ENCODE measurements around the gene FOXE3.

Gene FOXE3

DNA sequence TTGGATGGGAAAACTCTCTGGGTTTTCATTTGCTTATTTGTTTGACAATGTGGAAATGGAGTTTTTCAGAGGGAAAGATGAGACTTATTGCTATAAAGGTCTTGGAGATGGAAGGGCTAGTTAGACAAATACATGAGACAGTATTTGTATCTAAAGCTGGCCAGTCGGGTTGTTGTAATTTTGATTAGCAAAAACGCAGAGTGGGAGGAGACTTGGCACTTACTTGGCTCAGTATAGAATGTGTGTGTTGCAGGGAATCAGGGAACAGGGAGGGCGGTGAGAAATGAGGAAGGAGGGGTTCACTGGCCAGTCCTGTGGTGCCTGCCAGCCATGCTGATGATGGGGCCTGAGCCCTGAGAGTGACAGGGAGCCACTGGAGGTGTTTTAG is 6.0 kb upstream of the FOXE3 start:
- POLR2A ChIA-PET = no interaction called here
- no peak for TF ChIP-seq FOXK2 (IDR thresholded peaks at IDR 0.05)
- TF ChIP-seq, protein P1, sequence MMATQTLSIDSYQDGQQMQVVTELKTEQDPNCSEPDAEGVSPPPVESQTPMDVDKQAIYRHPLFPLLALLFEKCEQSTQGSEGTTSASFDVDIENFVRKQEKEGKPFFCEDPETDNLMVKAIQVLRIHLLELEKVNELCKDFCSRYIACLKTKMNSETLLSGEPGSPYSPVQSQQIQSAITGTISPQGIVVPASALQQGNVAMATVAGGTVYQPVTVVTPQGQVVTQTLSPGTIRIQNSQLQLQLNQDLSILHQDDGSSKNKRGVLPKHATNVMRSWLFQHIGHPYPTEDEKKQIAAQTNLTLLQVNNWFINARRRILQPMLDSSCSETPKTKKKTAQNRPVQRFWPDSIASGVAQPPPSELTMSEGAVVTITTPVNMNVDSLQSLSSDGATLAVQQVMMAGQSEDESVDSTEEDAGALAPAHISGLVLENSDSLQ (IDR thresholded peaks at IDR 0.05) = no peak
- TF ChIP-seq SUZ12 (IDR thresholded peaks at IDR 0.05) = no peak
- TF ChIP-seq CTBP1 (IDR thresholded peaks at IDR 0.05; ENCODE audit: borderline replicate concordance) = no peak
- TF ChIP-seq ARNT (IDR thresholded peaks at IDR 0.05) = no peak
- no peak for TF ChIP-seq ZNF384 (IDR thresholded peaks at IDR 0.05)
- no peak for TF ChIP-seq NFRKB (IDR thresholded peaks at IDR 0.05)
- TF ChIP-seq BHLHE40 (IDR thresholded peaks at IDR 0.05; ENCODE audit: borderline replicate concordance) = no peak
- TF ChIP-seq SP1 (IDR thresholded peaks at IDR 0.05) = no peak
- no peak for TF ChIP-seq FOXA1 (IDR thresholded peaks at IDR 0.05)
- no peak for TF ChIP-seq LEF1 (IDR thresholded peaks at IDR 0.05; ENCODE audit: borderline replicate concordance)
- TF ChIP-seq TARDBP (IDR thresholded peaks at IDR 0.05) = no peak
- TF ChIP-seq HDGF (IDR thresholded peaks at IDR 0.05; ENCODE audit: borderline replicate concordance) = no peak
- TF ChIP-seq ELF4 (IDR thresholded peaks at IDR 0.05) = no peak
- no peak for TF ChIP-seq L3MBTL2 (conservative IDR thresholded peaks at IDR 0.05)
- no peak for TF ChIP-seq FOXM1 (IDR thresholded peaks at IDR 0.05; ENCODE audit: borderline replicate concordance)
- CTCF ChIA-PET = interaction anchor here (1.0 to 1.1 kb wide), 2 partner anchors 22 kb away, joined by 3 to 4 read pairs; no protein-coding TSS in a partner anchor
- no peak for DNase-seq (ENCODE audit: extremely low spot score)

DNA sequence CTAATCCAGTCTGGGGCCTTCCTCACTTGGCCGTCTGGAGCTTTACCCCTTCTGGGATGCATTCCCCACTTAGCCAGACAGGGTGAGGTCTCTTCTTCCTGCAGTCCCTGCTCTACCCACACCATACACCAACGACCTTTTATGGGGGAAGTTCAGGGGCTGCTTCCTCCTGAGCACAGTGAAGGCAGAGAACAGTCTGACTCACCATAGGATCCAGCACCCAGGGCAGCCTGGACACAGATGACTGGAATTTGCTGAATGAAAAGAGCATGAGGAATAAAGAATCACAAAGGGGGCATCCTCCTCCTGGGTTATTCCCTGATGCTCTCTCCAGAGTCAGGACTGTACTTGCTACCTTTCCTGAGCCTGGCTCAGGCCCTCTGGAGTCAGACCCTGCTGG is 4.6 kb upstream of the FOXE3 start:
- no peak for DNase-seq (ENCODE audit: extremely low spot score)
- CTCF ChIA-PET = no interaction called here

DNA sequence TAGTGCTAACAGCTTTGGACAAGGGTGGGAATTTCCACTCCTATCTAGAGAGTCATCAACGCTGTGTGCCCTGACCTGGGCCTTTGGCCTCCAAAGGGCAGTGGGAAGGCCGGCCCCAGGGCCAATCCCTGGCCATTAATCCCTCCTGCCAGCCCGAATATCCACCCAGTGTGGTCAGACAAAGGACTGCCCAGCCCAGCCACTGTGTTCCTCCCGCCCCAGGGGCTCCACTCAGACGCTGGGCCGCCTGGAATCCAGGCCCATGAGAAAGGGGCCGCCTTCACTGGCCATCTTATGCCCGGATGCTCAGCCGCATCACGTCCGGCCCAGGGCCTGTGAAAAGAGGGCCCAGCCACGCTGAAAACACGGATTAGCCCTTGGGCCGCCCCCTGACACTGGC is 3.6 kb upstream of the FOXE3 start:
- POLR2A ChIA-PET = no interaction called here
- CTCF ChIA-PET = no interaction called here
- no peak for DNase-seq (ENCODE audit: extremely low spot score)
- no peak for TF ChIP-seq HDGF (IDR thresholded peaks at IDR 0.05; ENCODE audit: borderline replicate concordance)
- no peak for TF ChIP-seq FOXA1 (IDR thresholded peaks at IDR 0.05)
- no peak for TF ChIP-seq BHLHE40 (IDR thresholded peaks at IDR 0.05; ENCODE audit: borderline replicate concordance)
- TF ChIP-seq ZNF384 (IDR thresholded peaks at IDR 0.05) = no peak
- no peak for TF ChIP-seq TARDBP (IDR thresholded peaks at IDR 0.05)
- TF ChIP-seq ARNT (IDR thresholded peaks at IDR 0.05) = no peak
- TF ChIP-seq SP1 (IDR thresholded peaks at IDR 0.05) = no peak
- no peak for TF ChIP-seq FOXK2 (IDR thresholded peaks at IDR 0.05)
- no peak for TF ChIP-seq ELF4 (IDR thresholded peaks at IDR 0.05)
- TF ChIP-seq L3MBTL2 (conservative IDR thresholded peaks at IDR 0.05) = no peak
- no peak for TF ChIP-seq CTBP1 (IDR thresholded peaks at IDR 0.05; ENCODE audit: borderline replicate concordance)
- no peak for TF ChIP-seq FOXM1 (IDR thresholded peaks at IDR 0.05; ENCODE audit: borderline replicate concordance)
- TF ChIP-seq, protein P1 (IDR thresholded peaks at IDR 0.05) = no peak
- TF ChIP-seq LEF1 (IDR thresholded peaks at IDR 0.05; ENCODE audit: borderline replicate concordance) = no peak
- no peak for TF ChIP-seq SUZ12 (IDR thresholded peaks at IDR 0.05)
- TF ChIP-seq NFRKB (IDR thresholded peaks at IDR 0.05) = no peak

More for the DNA sequence above, 4.6 kb upstream of the FOXE3 start:
- POLR2A ChIA-PET = no interaction called here
- TF ChIP-seq ELF4 (IDR thresholded peaks at IDR 0.05) (no peak), L3MBTL2 (conservative IDR thresholded peaks at IDR 0.05) (no peak), ZNF384 (IDR thresholded peaks at IDR 0.05) (no peak), TARDBP (IDR thresholded peaks at IDR 0.05) (no peak), SUZ12 (IDR thresholded peaks at IDR 0.05) (no peak), FOXA1 (IDR thresholded peaks at IDR 0.05) (no peak), LEF1 (IDR thresholded peaks at IDR 0.05; ENCODE audit: borderline replicate concordance) (no peak), HDGF (IDR thresholded peaks at IDR 0.05; ENCODE audit: borderline replicate concordance) (no peak), FOXK2 (IDR thresholded peaks at IDR 0.05) (no peak), BHLHE40 (IDR thresholded peaks at IDR 0.05; ENCODE audit: borderline replicate concordance) (no peak), NFRKB (IDR thresholded peaks at IDR 0.05) (no peak)
- TF ChIP-seq, protein P1 (IDR thresholded peaks at IDR 0.05) = no peak

DNA sequence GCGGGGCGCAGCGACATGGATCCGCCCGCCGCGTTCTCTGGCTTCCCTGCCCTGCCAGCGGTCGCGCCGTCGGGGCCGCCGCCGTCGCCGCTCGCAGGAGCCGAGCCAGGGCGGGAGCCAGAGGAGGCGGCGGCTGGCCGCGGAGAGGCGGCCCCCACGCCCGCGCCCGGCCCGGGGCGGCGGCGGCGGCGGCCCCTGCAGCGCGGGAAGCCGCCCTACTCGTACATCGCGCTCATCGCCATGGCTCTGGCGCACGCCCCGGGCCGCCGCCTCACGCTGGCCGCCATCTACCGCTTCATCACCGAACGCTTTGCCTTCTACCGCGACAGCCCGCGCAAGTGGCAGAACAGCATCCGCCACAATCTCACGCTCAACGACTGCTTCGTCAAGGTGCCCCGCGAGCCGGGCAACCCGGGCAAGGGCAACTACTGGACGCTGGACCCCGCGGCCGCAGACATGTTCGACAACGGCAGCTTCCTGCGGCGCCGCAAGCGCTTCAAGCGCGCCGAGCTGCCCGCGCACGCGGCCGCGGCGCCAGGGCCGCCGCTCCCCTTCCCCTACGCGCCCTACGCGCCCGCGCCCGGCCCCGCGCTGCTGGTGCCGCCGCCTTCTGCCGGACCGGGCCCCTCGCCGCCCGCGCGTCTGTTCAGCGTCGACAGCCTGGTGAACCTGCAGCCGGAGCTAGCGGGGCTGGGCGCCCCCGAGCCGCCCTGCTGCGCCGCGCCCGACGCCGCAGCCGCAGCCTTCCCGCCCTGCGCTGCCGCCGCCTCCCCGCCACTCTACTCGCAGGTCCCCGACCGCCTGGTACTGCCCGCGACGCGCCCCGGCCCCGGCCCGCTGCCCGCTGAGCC is 459 bp downstream of the FOXE3 start:
- ChIA-PET POLR2A (no interaction called here), CTCF (no interaction called here)
- TF ChIP-seq CTBP1 (IDR thresholded peaks at IDR 0.05; ENCODE audit: borderline replicate concordance) (no peak), ARNT (IDR thresholded peaks at IDR 0.05) (no peak), SP1 (IDR thresholded peaks at IDR 0.05) (no peak), ELF4 (IDR thresholded peaks at IDR 0.05) (no peak), TARDBP (IDR thresholded peaks at IDR 0.05) (no peak), HDGF (IDR thresholded peaks at IDR 0.05; ENCODE audit: borderline replicate concordance) (no peak)
- DNase-seq (ENCODE audit: extremely low spot score) = no peak

DNA sequence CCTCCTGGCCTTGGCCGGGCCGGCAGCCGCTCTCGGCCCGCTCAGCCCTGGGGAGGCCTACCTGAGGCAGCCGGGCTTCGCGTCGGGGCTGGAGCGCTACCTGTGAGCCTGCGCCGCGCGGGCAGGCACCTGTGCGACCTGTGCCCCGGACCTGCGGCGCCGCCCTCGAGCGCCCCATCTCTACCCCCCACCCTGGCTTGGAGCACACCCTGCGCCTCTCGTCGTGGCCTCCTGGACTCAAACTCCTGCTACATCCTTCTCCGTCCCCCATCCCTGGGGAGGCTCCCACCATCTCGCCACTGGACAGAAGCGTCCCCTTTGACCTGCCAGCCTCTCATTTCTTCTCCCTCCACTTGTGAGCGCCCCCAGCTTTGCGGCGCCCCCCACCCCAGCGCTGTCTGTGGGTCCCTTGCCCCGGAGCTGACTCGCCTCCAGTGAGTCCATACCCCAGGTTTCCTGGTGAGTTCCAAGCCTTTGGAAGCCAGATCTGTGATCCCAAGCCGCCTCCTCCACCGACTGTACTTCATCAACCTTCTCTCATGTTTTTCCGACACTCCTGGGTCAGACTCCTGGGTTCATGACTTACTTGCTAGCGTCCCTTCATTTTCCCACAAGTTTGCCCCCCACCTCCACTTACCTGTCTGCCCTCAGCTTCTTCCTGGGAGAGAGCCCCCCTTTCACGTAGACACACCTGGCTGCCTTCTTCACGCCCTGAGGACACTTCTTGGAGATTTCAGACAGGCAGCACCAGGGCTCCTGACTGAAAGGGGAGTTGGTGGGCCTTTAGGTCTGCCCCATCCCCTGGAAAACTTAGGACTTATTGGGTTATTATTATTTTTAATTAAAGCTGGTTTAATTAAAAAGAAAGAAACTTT is 1.3 kb downstream of the FOXE3 start:
- CTCF ChIA-PET = no interaction called here
- no peak for TF ChIP-seq CTBP1 (IDR thresholded peaks at IDR 0.05; ENCODE audit: borderline replicate concordance)
- no peak for TF ChIP-seq HDGF (IDR thresholded peaks at IDR 0.05; ENCODE audit: borderline replicate concordance)
- TF ChIP-seq ARNT (IDR thresholded peaks at IDR 0.05) = no peak
- TF ChIP-seq, protein P1 (IDR thresholded peaks at IDR 0.05) = no peak
- no peak for TF ChIP-seq ELF4 (IDR thresholded peaks at IDR 0.05)
- no peak for TF ChIP-seq FOXA1 (IDR thresholded peaks at IDR 0.05)
- TF ChIP-seq ZNF384 (IDR thresholded peaks at IDR 0.05) = no peak
- TF ChIP-seq SUZ12 (IDR thresholded peaks at IDR 0.05) = no peak
- no peak for TF ChIP-seq FOXM1 (IDR thresholded peaks at IDR 0.05; ENCODE audit: borderline replicate concordance)
- TF ChIP-seq LEF1 (IDR thresholded peaks at IDR 0.05; ENCODE audit: borderline replicate concordance) = no peak
- TF ChIP-seq BHLHE40 (IDR thresholded peaks at IDR 0.05; ENCODE audit: borderline replicate concordance) = no peak
- TF ChIP-seq NFRKB (IDR thresholded peaks at IDR 0.05) = no peak
- TF ChIP-seq TARDBP (IDR thresholded peaks at IDR 0.05) = no peak
- no peak for TF ChIP-seq SP1 (IDR thresholded peaks at IDR 0.05)
- TF ChIP-seq FOXK2 (IDR thresholded peaks at IDR 0.05) = no peak
- TF ChIP-seq L3MBTL2 (conservative IDR thresholded peaks at IDR 0.05) = no peak
- DNase-seq (ENCODE audit: extremely low spot score) = no peak
- POLR2A ChIA-PET = no interaction called here
